ENCODE data around the gene TBC1D20.
"Not testable (repeated sequence)": the region's sequence is repeated elsewhere in the genome, so short reads cannot be mapped to it uniquely, and the experiment has no call there.

Gene TBC1D20

GRCh38 chr20:460707-461106, 1.6 kb downstream of the TBC1D20 start:
- no peak for DNase-seq (ENCODE audit: low read depth)
- peak overlapping the region; percentile 81 for H3K4me3 ChIP-seq (ENCODE audit: control insufficient read depth, low read depth, low read length)
- TF ChIP-seq CTCF (IDR thresholded peaks at IDR 0.05; ENCODE audit: control insufficient read depth, insufficient read depth, low read depth, low read length, missing control alignments) = no peak

GRCh38 chr20:460180-460579, 2.2 kb downstream of the TBC1D20 start:
- DNase-seq (ENCODE audit: low read depth) = no peak
- TF ChIP-seq CTCF (IDR thresholded peaks at IDR 0.05; ENCODE audit: control insufficient read depth, insufficient read depth, low read depth, low read length, missing control alignments) = no peak
- H3K4me3 ChIP-seq (ENCODE audit: control insufficient read depth, low read depth, low read length) = no peak overlapping the region

GRCh38 chr20:458776-459175, 3.6 kb downstream of the TBC1D20 start:
- no peak for DNase-seq (ENCODE audit: low read depth)
- no peak overlapping the region for H3K4me3 ChIP-seq (ENCODE audit: control insufficient read depth, low read depth, low read length)
- no peak for TF ChIP-seq CTCF (IDR thresholded peaks at IDR 0.05; ENCODE audit: control insufficient read depth, insufficient read depth, low read depth, low read length, missing control alignments)

- H3K4me3 ChIP-seq (ENCODE audit: control insufficient read depth, low read depth, low read length) = no peak overlapping the region
- DNase-seq (ENCODE audit: low read depth) = no peak
- TF ChIP-seq CTCF (IDR thresholded peaks at IDR 0.05; ENCODE audit: control insufficient read depth, insufficient read depth, low read depth, low read length, missing control alignments) = no peak
Observed at GRCh38 chr20:454951-455350, 7.4 kb downstream of the TBC1D20 start.

GRCh38 chr20:452021-452420, 10.3 kb downstream of the TBC1D20 start:
- H3K4me3 ChIP-seq (ENCODE audit: control insufficient read depth, low read depth, low read length); DNase-seq (ENCODE audit: low read depth): not testable (repeated sequence)

GRCh38 chr20:445514-446336, 16.6 kb downstream of the TBC1D20 start:
- TF ChIP-seq CTCF (IDR thresholded peaks at IDR 0.05; ENCODE audit: control insufficient read depth, insufficient read depth, low read depth, low read length, missing control alignments) = no peak
- no peak for DNase-seq (ENCODE audit: low read depth)

GRCh38 chr20:444862-445426, 17.4 kb downstream of the TBC1D20 start:
- H3K4me3 ChIP-seq (ENCODE audit: control insufficient read depth, low read depth, low read length) = no peak overlapping the region
- no peak for TF ChIP-seq CTCF (IDR thresholded peaks at IDR 0.05; ENCODE audit: control insufficient read depth, insufficient read depth, low read depth, low read length, missing control alignments)
- no peak for DNase-seq (ENCODE audit: low read depth)

More at GRCh38 chr20:445514-446336, 16.6 kb downstream of the TBC1D20 start:
- H3K4me3 ChIP-seq (ENCODE audit: control insufficient read depth, low read depth, low read length) = no peak overlapping the region
